BJ (cell line): ENCODE results near the gene CEP104. TPM values are rescaled to one million over a fixed set of nuclear protein-coding genes. Genes with fewer than 3 reads are reported as not detected.

ENCODE experiments used
- CTCF ChIA-PET: fragments of 350-600 bp; formaldehyde crosslinking; extraction: SDS; loops from one replicate; lab custom pipeline; 2021; ENCODE audit warnings: antibody characterized with exemption, inconsistent platforms; lab: Yijun Ruan, JAX
- POLR2A ChIA-PET: fragments of 300-600 bp; sonication (Branson Sonifier 250); formaldehyde crosslinking; extraction: SDS; loops from one replicate; lab custom pipeline; 2021; ENCODE audit warnings: antibody characterized with exemption; lab: Charles Lee
- DNase-seq: peaks from one replicate; pipeline ENCODE4 v3.0.0-alpha.2; 2011; ENCODE audit warnings: low read depth
- H3K27me3 ChIP-seq: 2 replicates; pipeline ENCODE4 v1.6.0; 2011; ENCODE audit warnings: low read length; ENCODE audit not compliant: control insufficient read depth, insufficient read depth
- H3K36me3 ChIP-seq: 2 replicates; pipeline ENCODE4 v1.5.1; 2011; ENCODE audit warnings: low read length; ENCODE audit not compliant: control insufficient read depth, insufficient read depth
- H3K4me3 ChIP-seq: 2 replicates; pipeline ENCODE4 v1.5.1; 2011; ENCODE audit warnings: low read depth, mild to moderate bottlenecking, control low read depth, low read length
- polyA plus RNA-seq: library from polyadenylated mRNA; depleted of rRNA; stranded (reverse); fragments of >200 nt; gene quantifications from 2 replicates; pipeline ENCODE4 v1.2.3, GENCODE V29; 2011
- TF ChIP-seq, protein P1 (sequence below): IDR thresholded peaks from 2 replicates; pipeline ENCODE4 v1.5.1; 2011; ENCODE audit warnings: low read depth, mild to moderate bottlenecking, control low read depth, inconsistent platforms, low read length, moderate library complexity; ENCODE audit not compliant: insufficient read depth

Gene CEP104
- polyA plus RNA-seq, 1 experiment, result 19.5 TPM

GRCh38 chr1:3886691-3887090 lies 29.7 kb upstream of the CEP104 start:
- CTCF ChIA-PET, result no interaction called here
- Histone ChIP-seq H3K27me3 (no peaks in the 10 kb centered on the region), H3K36me3 (peaks cover 23% of the 10 kb centered on the region), H3K4me3 (no peak overlapping the region)
- DNase-seq, result no peak
- POLR2A ChIA-PET, result no interaction called here
- TF ChIP-seq, protein P1, sequence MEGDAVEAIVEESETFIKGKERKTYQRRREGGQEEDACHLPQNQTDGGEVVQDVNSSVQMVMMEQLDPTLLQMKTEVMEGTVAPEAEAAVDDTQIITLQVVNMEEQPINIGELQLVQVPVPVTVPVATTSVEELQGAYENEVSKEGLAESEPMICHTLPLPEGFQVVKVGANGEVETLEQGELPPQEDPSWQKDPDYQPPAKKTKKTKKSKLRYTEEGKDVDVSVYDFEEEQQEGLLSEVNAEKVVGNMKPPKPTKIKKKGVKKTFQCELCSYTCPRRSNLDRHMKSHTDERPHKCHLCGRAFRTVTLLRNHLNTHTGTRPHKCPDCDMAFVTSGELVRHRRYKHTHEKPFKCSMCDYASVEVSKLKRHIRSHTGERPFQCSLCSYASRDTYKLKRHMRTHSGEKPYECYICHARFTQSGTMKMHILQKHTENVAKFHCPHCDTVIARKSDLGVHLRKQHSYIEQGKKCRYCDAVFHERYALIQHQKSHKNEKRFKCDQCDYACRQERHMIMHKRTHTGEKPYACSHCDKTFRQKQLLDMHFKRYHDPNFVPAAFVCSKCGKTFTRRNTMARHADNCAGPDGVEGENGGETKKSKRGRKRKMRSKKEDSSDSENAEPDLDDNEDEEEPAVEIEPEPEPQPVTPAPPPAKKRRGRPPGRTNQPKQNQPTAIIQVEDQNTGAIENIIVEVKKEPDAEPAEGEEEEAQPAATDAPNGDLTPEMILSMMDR, result no peak

GRCh38 chr1:3886106-3886670 lies 29.2 kb upstream of the CEP104 start:
- no peak overlapping the region for H3K4me3 ChIP-seq
- CTCF ChIA-PET, result no interaction called here
- H3K27me3 ChIP-seq, result no peaks in the 10 kb centered on the region
- no peak for DNase-seq
- POLR2A ChIA-PET, result no interaction called here
- TF ChIP-seq, protein P1, result no peak
- peaks cover 23% of the 10 kb centered on the region for H3K36me3 ChIP-seq

DNA sequence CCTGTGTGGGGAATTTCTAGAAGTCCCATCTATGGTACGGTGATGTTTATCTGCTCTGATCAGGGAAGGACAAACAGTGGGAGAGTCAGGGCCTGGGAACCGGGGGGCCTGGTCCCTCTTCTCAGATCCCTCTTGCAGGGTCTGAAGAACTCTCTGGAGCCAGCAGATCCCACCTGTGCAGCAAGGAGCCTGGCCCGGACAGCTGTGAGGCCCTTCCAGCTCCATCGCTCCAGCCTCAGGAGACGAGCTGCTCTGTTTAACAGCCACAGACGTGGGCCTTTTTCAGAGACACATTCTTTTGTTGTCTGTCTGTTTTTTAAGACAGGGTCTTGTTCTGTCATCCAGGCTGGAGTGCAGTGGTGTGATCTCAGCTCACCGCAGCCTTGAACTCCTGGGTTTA lies 28.6 kb upstream of the CEP104 start:
- H3K27me3 ChIP-seq, result no peaks in the 10 kb centered on the region
- ChIA-PET CTCF (no interaction called here), POLR2A (no interaction called here)
- no peak overlapping the region for H3K4me3 ChIP-seq
- peaks cover 20% of the 10 kb centered on the region for H3K36me3 ChIP-seq
- TF ChIP-seq, protein P1, result no peak
- no peak for DNase-seq

DNA sequence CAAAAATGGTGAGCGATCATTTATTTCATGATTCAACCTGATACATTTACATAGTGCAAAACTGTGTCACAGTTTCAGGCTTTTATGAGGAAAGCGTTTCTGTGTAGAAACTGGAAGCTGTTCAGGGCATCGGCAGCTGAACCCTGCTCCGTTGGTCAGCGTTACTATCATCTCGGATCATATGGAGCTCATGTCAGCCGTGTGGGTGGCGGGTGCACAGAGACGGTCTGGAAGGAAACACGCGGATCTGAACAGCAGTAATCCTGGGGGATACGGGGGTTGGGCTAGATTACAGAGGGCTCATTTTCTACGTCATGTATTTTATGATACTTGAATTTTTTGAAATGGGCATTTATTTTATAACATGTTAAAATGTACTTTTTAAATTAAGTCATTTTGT lies 28.0 kb upstream of the CEP104 start:
- no peak for DNase-seq
- no peaks in the 10 kb centered on the region for H3K27me3 ChIP-seq
- CTCF ChIA-PET, result no interaction called here
- H3K4me3 ChIP-seq, result no peak overlapping the region
- POLR2A ChIA-PET, result no interaction called here
- H3K36me3 ChIP-seq, result peaks cover 18% of the 10 kb centered on the region
- TF ChIP-seq, protein P1, result no peak

DNA sequence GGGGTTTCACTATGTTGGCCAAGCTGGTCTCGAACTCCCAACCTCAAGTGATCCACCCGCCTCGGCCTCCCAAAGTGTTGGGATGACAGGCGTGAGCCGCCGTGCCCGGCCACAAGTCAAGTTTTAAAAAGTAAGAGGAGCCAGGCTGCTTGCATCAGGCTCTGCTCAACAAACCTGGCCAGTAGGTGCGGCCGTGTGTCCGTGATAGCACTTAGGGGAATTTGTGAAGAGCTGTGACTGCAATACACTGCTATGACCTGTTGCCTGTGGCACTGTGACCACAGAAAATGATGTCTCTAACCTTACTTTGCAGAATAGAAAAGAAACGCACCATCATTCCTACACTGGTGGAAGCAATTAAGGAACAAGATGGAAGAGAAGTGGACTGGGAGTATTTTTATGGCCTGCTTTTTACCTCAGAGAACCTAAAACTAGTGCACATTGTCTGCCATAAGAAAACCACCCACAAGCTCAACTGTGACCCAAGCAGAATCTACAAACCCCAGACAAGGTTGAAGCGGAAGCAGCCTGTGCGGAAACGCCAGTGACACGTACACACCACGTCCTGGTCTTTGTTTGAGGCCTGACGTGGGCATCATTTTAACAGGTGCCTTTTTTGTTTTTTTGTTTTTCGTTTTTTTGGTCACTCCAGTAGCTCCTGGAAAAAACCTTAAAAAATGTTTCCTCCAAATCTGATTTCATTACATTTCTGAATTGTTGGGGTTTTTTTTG lies 26.3 kb upstream of the CEP104 start:
- H3K27me3 ChIP-seq, result no peaks in the 10 kb centered on the region
- TF ChIP-seq, protein P1, result no peak
- CTCF ChIA-PET, result no interaction called here
- no peak overlapping the region for H3K4me3 ChIP-seq
- POLR2A ChIA-PET, result no interaction called here
- H3K36me3 ChIP-seq, result peaks cover 17% of the 10 kb centered on the region
- no peak for DNase-seq
